Natural killer cell (primary cell): Measurements from ENCODE around the gene SLC16A9. TPM values are rescaled to one million over a fixed set of nuclear protein-coding genes. Genes with fewer than 3 reads are reported as not detected.

Source experiments
- ATAC-seq, 3 donors: fragments of 150-1000 bp in 2 of 3; fragments of 200-7000 bp in 1 of 3; cut with Tn5 transposase; 1 replicate in 1 of 3; 2 replicates in 2 of 3; pipeline ENCODE4 v1.10.0; 2021; ENCODE audit warnings: mild to moderate bottlenecking in 2 of 3, moderate library complexity in 2 of 3
- DNase-seq, 2 donors: peaks; one replicate each; pipeline versions ENCODE4 v3.0.0 to v3.0.0-alpha.2; 2013 to 2021; ENCODE audit warnings: mixed read lengths in 1 of 2
- H3K27ac ChIP-seq: one replicate; pipeline ENCODE4 v1.5.1; 2013; ENCODE audit warnings: mild to moderate bottlenecking, low read length
- H3K27me3 ChIP-seq: one replicate; pipeline ENCODE4 v1.6.1; 2013; ENCODE audit warnings: low read length; ENCODE audit not compliant: control insufficient read depth, insufficient read depth
- H3K36me3 ChIP-seq: one replicate; pipeline ENCODE4 v1.6.1; 2013; ENCODE audit warnings: low read length; ENCODE audit not compliant: control insufficient read depth, insufficient read depth
- H3K4me1 ChIP-seq: one replicate; pipeline ENCODE4 v1.6.1; 2013; ENCODE audit warnings: low read length; ENCODE audit not compliant: control insufficient read depth, insufficient read depth
- H3K4me3 ChIP-seq: one replicate; pipeline ENCODE4 v1.5.1; 2013; ENCODE audit warnings: low read length
- H3K9me3 ChIP-seq: one replicate; pipeline ENCODE4 v1.6.1; 2013; ENCODE audit warnings: low read length; ENCODE audit not compliant: control insufficient read depth, insufficient read depth
- H3K27ac Mint-ChIP-seq, 2 donors: one replicate each; pipeline ENCODE4 v1.8.0; 2022; ENCODE audit warnings: mild to moderate bottlenecking in 2 of 2, mixed read lengths in 2 of 2, moderate library complexity in 1 of 2
- H3K27me3 Mint-ChIP-seq, 2 donors: one replicate each; pipeline ENCODE4 v1.8.0; 2022; ENCODE audit warnings: low read depth in 2 of 2, mixed read lengths in 2 of 2
- H3K36me3 Mint-ChIP-seq: one replicate; pipeline ENCODE4 v1.8.0; 2022; ENCODE audit warnings: mixed read lengths
- H3K4me1 Mint-ChIP-seq, 2 donors: one replicate each; pipeline ENCODE4 v1.8.0; 2022; ENCODE audit warnings: mixed read lengths in 2 of 2
- H3K4me3 Mint-ChIP-seq: one replicate; pipeline ENCODE4 v1.8.0; 2022; ENCODE audit warnings: mild to moderate bottlenecking, moderate library complexity, mixed read lengths
- H3K9me3 Mint-ChIP-seq, 2 donors: one replicate each; pipeline ENCODE4 v1.8.0; 2022; ENCODE audit warnings: mixed read lengths in 2 of 2
- CTCF ChIP-seq: fragments of 200-600 bp; IDR thresholded peaks from one replicate; pipeline ENCODE4 v1.8.0; 2022; ENCODE audit warnings: antibody characterized with exemption
- WGBS: methylation state at CpG from one replicate; pipeline ENCODE4 v1.1.7; 2013; ENCODE audit warnings: missing lambda C conversion rate; ENCODE audit not compliant: insufficient coverage; 5-methylcytosine and 5-hydroxymethylcytosine counted together
- intact Hi-C: fragments of 100-400 bp; cut with micrococcal nuclease; formaldehyde crosslinking; loops from one replicate; pipeline ENCODE4 v1.14.2; 2022
- total RNA-seq, 4 donors: library from RNA; stranded (reverse); fragments of 120-200 nt in 1 of 4; gene quantifications; one replicate each; pipeline versions ENCODE4 v1.2.3 to v1.2.4, GENCODE V29; 2013 to 2022

SLC16A9 gene
- total RNA-seq, 3 donors from 2014 or later (not counting 1 experiment from before 2014, with no cell fraction given), result not detected

DNA sequence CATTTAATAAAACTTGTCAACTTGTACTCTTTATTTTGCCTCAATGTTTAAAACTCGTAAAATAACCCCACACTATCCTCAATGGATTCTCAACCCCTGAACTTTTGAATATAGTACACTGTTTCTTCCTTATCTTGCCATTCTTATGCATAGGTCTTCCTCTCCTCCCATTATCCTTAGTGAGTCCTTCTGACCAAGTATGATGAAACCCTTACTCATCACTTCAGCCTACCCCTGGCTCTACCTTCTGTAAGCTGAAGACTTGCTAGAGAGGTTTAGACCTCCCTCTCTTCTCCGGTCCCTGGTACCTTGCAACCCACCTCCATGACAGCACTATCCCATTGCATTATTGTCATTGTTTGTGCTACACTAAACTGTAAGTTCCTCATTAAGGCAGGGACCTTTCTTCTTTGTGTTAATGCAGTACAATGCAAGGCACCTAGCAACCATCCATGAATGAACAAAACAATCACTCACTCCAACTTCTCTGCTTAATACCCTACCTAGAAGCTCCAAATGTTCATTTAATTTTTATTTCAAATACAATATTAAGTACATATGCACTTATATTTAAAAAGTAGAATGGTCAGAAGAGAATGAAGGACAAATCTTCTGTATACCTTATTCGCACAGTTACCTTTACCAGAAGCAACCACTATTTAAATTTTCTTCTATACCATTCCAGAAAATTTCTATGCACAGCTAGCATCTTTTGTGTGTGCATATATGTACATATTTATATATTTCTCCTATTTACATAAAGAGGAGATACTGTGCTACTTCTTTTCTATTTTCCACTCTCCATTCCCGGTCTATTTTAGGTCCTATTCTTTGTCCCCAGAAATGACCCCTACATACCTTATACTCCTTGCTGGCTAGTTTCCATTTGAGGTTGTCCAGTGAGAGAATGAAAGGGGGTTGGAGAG is 77.5 kb downstream of the SLC16A9 start:
- no peaks in the 10 kb centered on the region for H3K4me1 ChIP-seq
- H3K4me3 ChIP-seq, result no peak overlapping the region
- WGBS, result 92% methylated on average over 2 of the region's 4 CpGs
- no peaks in the 10 kb centered on the region for H3K4me1 Mint-ChIP-seq
- no peaks in the 10 kb centered on the region for H3K36me3 Mint-ChIP-seq
- no peaks in the 10 kb centered on the region for H3K36me3 ChIP-seq
- H3K4me3 Mint-ChIP-seq, result no peak overlapping the region
- no peak overlapping the region for H3K27ac ChIP-seq
- H3K27me3 Mint-ChIP-seq, result peaks cover 0 to 10% of the 10 kb centered on the region in 2 donors
- ATAC-seq (no peak), DNase-seq (no peak)
- H3K9me3 Mint-ChIP-seq, result no peaks in the 10 kb centered on the region
- TF ChIP-seq CTCF, result no peak
- H3K27ac Mint-ChIP-seq, result no peak overlapping the region
- no peaks in the 10 kb centered on the region for H3K9me3 ChIP-seq
- intact Hi-C loops, result no loop called here
- no peaks in the 10 kb centered on the region for H3K27me3 ChIP-seq

DNA sequence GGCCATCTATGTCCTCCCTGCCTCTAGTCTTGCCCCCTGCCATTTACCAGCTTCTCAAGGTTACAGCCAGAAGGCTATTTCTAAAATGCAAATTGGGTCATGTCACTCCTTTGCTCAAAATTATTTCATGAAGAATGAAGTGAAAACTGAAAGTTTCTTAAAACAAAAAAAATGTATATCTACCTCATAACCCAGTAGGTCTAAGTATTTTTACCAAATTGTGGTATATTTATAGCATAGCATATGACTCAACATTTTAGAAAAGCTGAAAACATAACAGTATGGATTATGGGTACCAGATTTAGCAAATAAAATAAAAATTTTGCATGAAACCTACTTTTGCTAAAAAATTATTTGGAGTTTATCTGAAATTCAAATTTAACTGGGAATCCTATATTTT is 78.4 kb downstream of the SLC16A9 start:
- TF ChIP-seq CTCF, result no peak
- ATAC-seq (no peak), DNase-seq (no peak)
- Mint-ChIP-seq H3K4me1 (peaks cover 0 to under 1% of the 10 kb centered on the region in 2 donors), H3K27me3 (peaks cover 0 to 8% of the 10 kb centered on the region in 2 donors), H3K4me3 (no peak overlapping the region), H3K36me3 (no peaks in the 10 kb centered on the region), H3K27ac (no peak overlapping the region), H3K9me3 (no peaks in the 10 kb centered on the region)
- Histone ChIP-seq H3K9me3 (no peaks in the 10 kb centered on the region), H3K27me3 (no peaks in the 10 kb centered on the region), H3K4me3 (no peak overlapping the region), H3K36me3 (no peaks in the 10 kb centered on the region), H3K4me1 (no peaks in the 10 kb centered on the region), H3K27ac (no peak overlapping the region)
- intact Hi-C loops, result no loop called here

DNA sequence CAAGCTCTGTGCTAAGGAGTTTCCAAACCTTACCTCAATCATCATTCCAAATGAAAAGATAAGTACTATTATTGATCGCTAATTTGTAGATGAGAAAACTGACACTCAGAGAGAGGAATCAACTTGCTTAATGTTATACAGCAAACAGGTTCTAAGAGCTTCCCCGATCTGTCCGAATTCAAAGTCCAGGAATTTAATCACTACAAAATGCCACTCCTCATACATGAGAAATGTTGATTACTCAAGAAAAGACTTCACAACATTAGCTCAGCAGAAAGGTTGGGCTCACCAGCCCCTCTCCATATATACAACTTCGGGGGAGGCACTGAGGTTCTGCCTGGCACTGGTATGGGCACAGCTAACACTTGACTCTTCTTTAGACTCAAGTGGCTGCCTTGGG is 80.7 kb downstream of the SLC16A9 start:
- H3K36me3 Mint-ChIP-seq, result no peaks in the 10 kb centered on the region
- peaks cover 0 to 5% of the 10 kb centered on the region in 2 donors for H3K4me1 Mint-ChIP-seq
- no peak overlapping the region for H3K4me3 Mint-ChIP-seq
- no peaks in the 10 kb centered on the region for H3K27me3 ChIP-seq
- no peak for TF ChIP-seq CTCF
- H3K4me3 ChIP-seq, result no peak overlapping the region
- no peak overlapping the region for H3K27ac Mint-ChIP-seq
- peaks cover 0 to 3% of the 10 kb centered on the region in 2 donors for H3K27me3 Mint-ChIP-seq
- no peaks in the 10 kb centered on the region for H3K9me3 ChIP-seq
- no peak overlapping the region for H3K27ac ChIP-seq
- no peaks in the 10 kb centered on the region for H3K4me1 ChIP-seq
- ATAC-seq (no peak), DNase-seq (no peak)
- no peaks in the 10 kb centered on the region for H3K36me3 ChIP-seq
- intact Hi-C loops, result loop anchor here (5.0 to 10.0 kb wide), 2 partner anchors 578 to 1146 kb away; partner anchors contain the start of gene CDK1
- WGBS, result 95% methylated on average over 4 of the region's 4 CpGs
- H3K9me3 Mint-ChIP-seq, result no peaks in the 10 kb centered on the region
